ENCODE measurements around the gene NKIRAS2.

GRCh38 chr17:41984454-41984853, 35.4 kb upstream of the NKIRAS2 start:
- TF ChIP-seq CTCF (conservative IDR thresholded peaks at IDR 0.05 in 1 of 2, IDR thresholded peaks at IDR 0.05 in 1 of 2; ENCODE audit: extremely low read depth in 1 of 2, insufficient read depth in 1 of 2, low read depth in 1 of 2, low read length in 2 of 2) (no peak), EZH2 (IDR thresholded peaks at IDR 0.05; ENCODE audit: borderline replicate concordance, low read length) (no peak)
